Lung (tissue), 12 donors: ENCODE measurements around the gene LRRC53. TPM values are rescaled to one million over a fixed set of nuclear protein-coding genes. Genes with fewer than 3 reads are reported as not detected.

Experiments
- ATAC-seq: fragments of 200-7000 bp; cut with Tn5 transposase; one replicate; pipeline ENCODE4 v1.9.1; 2020; ENCODE audit warnings: moderate number of reproducible peaks; ENCODE audit not compliant: insufficient read depth, low FRiP score
- DNase-seq, 3 donors: peaks; one replicate each; pipeline ENCODE4 v3.0.0-alpha.2; 2013 to 2017
- H3K27ac ChIP-seq, 2 donors: one replicate each; pipeline ENCODE4 v1.5.1; 2013; ENCODE audit warnings: mild to moderate bottlenecking in 2 of 2, moderate library complexity in 2 of 2, control low read depth in 1 of 2, inconsistent platforms in 1 of 2, low read depth in 1 of 2, low read length in 1 of 2
- H3K27me3 ChIP-seq, 3 donors: one replicate each; pipeline ENCODE4 v1.5.1; 2013; ENCODE audit warnings: low read length in 2 of 3; ENCODE audit not compliant: control insufficient read depth in 3 of 3, insufficient read depth in 3 of 3
- H3K36me3 ChIP-seq, 4 donors: one replicate each; pipeline ENCODE4 v1.5.1; 2013; ENCODE audit warnings: low read length in 4 of 4, mild to moderate bottlenecking in 1 of 4, moderate library complexity in 1 of 4; ENCODE audit not compliant: control insufficient read depth in 4 of 4, insufficient read depth in 4 of 4
- H3K4me1 ChIP-seq, 5 donors: one replicate each; pipeline ENCODE4 v1.5.1; 2013; ENCODE audit warnings: low read length in 5 of 5, mild to moderate bottlenecking in 2 of 5, moderate library complexity in 1 of 5; ENCODE audit not compliant: control insufficient read depth in 5 of 5, insufficient read depth in 5 of 5
- H3K4me3 ChIP-seq: one replicate; pipeline ENCODE4 v1.5.1; 2013; ENCODE audit warnings: mild to moderate bottlenecking, control low read depth, moderate library complexity
- H3K9ac ChIP-seq, 2 donors: one replicate each; pipeline ENCODE4 v1.5.1; 2013; ENCODE audit warnings: low read length in 2 of 2, control low read depth in 1 of 2; ENCODE audit not compliant: insufficient read depth in 1 of 2
- H3K9me3 ChIP-seq, 4 donors: one replicate each; pipeline ENCODE4 v1.5.1; 2013; ENCODE audit warnings: low read length in 3 of 4, mild to moderate bottlenecking in 1 of 4, moderate library complexity in 1 of 4; ENCODE audit not compliant: control insufficient read depth in 4 of 4, insufficient read depth in 3 of 4
- WGBS, 2 donors: extraction: QIAGEN DNeasy Blood & Tissue Kit; methylation state at CpG; one replicate each; pipeline ENCODE4 v1.1.7; 2013; 5-methylcytosine and 5-hydroxymethylcytosine counted together
- polyA plus RNA-seq, 2 donors: library from polyadenylated mRNA; stranded (reverse); fragments of 200-250 nt; gene quantifications; one replicate each; pipeline ENCODE4 v1.2.1, GENCODE V29; 2013
- total RNA-seq, 2 donors: library from RNA; depleted of rRNA in 1 of 2; stranded (reverse); fragments of >200 nt in 1 of 2; gene quantifications; one replicate each; pipeline ENCODE4 v1.2.1, GENCODE V29; 2014 to 2021
- TF ChIP-seq, protein P1 (sequence below): IDR thresholded peaks from 2 replicates; pipeline ENCODE4 v1.5.1; 2012; ENCODE audit warnings: mild to moderate bottlenecking; ENCODE audit errors: control extremely low read depth, extremely low read depth
- donor health status: control.
- donor health status: control.
- donor health status: Bipolar disorder and iron deficiency.
- donor health status: healthy.
- donor health status: DM: yes; HTN: yes; CAD: no.

The LRRC53 gene
- total and polyA plus RNA-seq, 4 donors, result not detected

DNA sequence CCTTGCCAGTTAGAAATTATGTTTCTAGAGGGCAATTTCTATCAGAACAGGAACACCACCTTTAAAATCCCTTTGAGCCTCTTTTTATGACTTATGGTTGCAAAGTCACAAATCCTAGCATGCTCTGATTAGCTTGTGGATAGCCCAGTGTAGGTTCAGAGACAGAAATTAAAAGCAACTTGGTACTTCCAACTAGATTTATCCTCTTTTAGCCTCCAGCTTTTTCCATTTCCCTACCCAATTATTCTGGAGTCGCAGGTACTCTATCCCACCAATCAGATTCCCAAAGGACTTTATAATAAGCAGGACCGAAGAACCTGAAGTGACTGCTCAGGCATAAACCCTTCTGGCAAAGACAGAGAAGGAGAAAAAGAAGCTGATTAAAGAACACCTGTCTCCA, 33.4 kb upstream of the LRRC53 start:
- ATAC-seq (no peak), DNase-seq (no peak)
- TF ChIP-seq, protein P1, sequence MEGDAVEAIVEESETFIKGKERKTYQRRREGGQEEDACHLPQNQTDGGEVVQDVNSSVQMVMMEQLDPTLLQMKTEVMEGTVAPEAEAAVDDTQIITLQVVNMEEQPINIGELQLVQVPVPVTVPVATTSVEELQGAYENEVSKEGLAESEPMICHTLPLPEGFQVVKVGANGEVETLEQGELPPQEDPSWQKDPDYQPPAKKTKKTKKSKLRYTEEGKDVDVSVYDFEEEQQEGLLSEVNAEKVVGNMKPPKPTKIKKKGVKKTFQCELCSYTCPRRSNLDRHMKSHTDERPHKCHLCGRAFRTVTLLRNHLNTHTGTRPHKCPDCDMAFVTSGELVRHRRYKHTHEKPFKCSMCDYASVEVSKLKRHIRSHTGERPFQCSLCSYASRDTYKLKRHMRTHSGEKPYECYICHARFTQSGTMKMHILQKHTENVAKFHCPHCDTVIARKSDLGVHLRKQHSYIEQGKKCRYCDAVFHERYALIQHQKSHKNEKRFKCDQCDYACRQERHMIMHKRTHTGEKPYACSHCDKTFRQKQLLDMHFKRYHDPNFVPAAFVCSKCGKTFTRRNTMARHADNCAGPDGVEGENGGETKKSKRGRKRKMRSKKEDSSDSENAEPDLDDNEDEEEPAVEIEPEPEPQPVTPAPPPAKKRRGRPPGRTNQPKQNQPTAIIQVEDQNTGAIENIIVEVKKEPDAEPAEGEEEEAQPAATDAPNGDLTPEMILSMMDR, result no peak
- Histone ChIP-seq H3K9me3 (no peaks in the 10 kb centered on the region), H3K4me1 (no peaks in the 10 kb centered on the region), H3K27ac (no peak overlapping the region), H3K9ac (no peak overlapping the region), H3K36me3 (peaks cover 0 to 2% (median 0%) of the 10 kb centered on the region in 4 donors), H3K27me3 (no peaks in the 10 kb centered on the region), H3K4me3 (no peak overlapping the region)
- WGBS, 2 donors, result 89 to 95% methylated on average over 2 of the region's 2 CpGs

DNA sequence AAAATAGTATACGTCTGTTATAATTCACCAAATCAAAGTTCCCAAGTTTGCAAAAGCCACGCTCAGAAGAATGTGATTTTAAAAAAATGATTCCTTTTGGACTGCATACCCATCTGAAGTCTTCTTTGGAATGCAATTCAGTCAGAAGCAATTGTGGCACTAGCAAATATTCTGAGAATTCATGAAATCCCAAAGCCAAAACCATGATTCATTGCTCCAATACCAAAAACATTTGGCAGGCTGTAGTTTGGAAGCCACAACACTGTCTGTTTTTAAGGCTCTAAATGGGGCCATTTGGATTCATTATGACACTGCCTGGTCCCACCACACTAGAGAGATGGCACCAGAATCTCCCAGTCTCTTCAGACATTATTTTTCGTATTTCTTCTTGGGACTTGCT, 21.8 kb upstream of the LRRC53 start:
- H3K27me3 ChIP-seq, result no peaks in the 10 kb centered on the region
- no peak overlapping the region for H3K27ac ChIP-seq
- H3K4me3 ChIP-seq, result no peak overlapping the region
- no peak overlapping the region for H3K9ac ChIP-seq
- DNase-seq (no peak), ATAC-seq (no peak)
- 82 to 84% methylated on average over 3 of the region's 3 CpGs for WGBS, 2 donors
- H3K36me3 ChIP-seq, result no peaks in the 10 kb centered on the region
- no peaks in the 10 kb centered on the region for H3K9me3 ChIP-seq
- peaks cover 0 to 6% (median 0%) of the 10 kb centered on the region in 5 donors for H3K4me1 ChIP-seq
- TF ChIP-seq, protein P1, result no peak

DNA sequence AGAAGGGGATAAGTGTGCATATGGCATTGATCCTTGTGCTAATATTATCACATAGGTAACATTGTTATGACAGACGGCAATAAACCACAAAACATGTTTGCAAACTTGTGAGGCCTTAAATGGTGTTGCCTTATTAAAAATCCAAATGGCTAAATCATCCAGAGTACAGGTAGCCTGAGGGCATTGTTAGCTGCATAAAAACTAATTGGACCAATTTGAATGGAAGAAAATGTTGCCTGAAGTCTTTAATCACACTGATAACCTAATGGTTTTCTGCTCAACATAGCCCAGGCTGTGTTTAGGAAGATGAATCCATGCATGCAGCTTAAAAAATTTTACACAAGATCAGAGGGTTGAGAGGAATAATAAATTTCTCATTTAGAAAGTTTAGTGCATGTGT, 19.4 kb upstream of the LRRC53 start:
- 78 to 95% methylated on average over 1 of the region's 1 CpG for whole genome bisulfite sequencing, 2 donors

DNA sequence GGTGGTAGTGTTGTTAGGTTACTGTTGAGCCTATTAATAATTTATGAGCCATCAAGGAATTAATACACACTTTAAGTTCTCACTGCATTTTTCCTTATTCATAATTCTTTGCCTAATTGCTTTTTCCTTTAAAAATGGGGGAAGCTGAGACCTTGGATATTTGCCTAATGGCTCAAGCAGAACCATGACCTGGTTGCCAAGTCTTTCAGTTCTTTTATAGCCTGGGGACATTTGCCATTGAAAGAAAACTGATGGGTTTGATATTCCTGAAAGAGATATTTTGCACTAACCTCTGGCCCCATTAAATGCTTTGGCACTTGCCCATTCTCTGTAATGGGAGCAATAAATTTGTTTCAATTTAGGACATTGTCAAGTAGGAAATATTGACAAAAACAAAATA, 18.5 kb upstream of the LRRC53 start:
- Histone ChIP-seq H3K27ac (no peak overlapping the region), H3K27me3 (no peaks in the 10 kb centered on the region), H3K4me3 (no peak overlapping the region), H3K9me3 (no peaks in the 10 kb centered on the region), H3K36me3 (no peaks in the 10 kb centered on the region), H3K9ac (no peak overlapping the region), H3K4me1 (peaks cover 0 to 6% (median 0%) of the 10 kb centered on the region in 5 donors)
- TF ChIP-seq, protein P1, result no peak
- DNase-seq (no peak), ATAC-seq (no peak)

More for the DNA sequence above, 19.4 kb upstream of the LRRC53 start:
- ATAC-seq (no peak), DNase-seq (no peak)
- H3K4me1 ChIP-seq, result peaks cover 0 to 6% (median 0%) of the 10 kb centered on the region in 5 donors
- no peak overlapping the region for H3K4me3 ChIP-seq
- no peaks in the 10 kb centered on the region for H3K9me3 ChIP-seq
- TF ChIP-seq, protein P1, result no peak
- no peak overlapping the region for H3K27ac ChIP-seq
- no peak overlapping the region for H3K9ac ChIP-seq
- no peaks in the 10 kb centered on the region for H3K27me3 ChIP-seq
- H3K36me3 ChIP-seq, result no peaks in the 10 kb centered on the region
